Smooth muscle cell (in vitro differentiated cells): ENCODE data around the gene ARHGAP28. TPM values are rescaled to one million over a fixed set of nuclear protein-coding genes. Genes with fewer than 3 reads are reported as not detected.

Experiments used
- DNase-seq: peaks from one replicate; lab custom pipeline; 2025; ENCODE audit not compliant: unreplicated experiment; lab: John Stamatoyannopoulos, UW
- H2AFZ ChIP-seq: fragments of 200-600 bp; sonication (generic); 2 replicates; pipeline ENCODE4 v1.6.0; 2016; ENCODE audit warnings: antibody characterized with exemption, low read depth, mild to moderate bottlenecking
- H3F3A ChIP-seq: fragments of 200-600 bp; sonication (generic); 2 replicates; pipeline ENCODE4 v1.6.0; 2017; ENCODE audit warnings: antibody characterized with exemption, low read depth
- H3K27ac ChIP-seq: fragments of 200-600 bp; sonication (generic); 2 replicates; pipeline ENCODE4 v1.5.1; 2016; ENCODE audit warnings: low read depth, mild to moderate bottlenecking
- H3K27me3 ChIP-seq: fragments of 200-600 bp; sonication (generic); 2 replicates; pipeline ENCODE4 v1.6.1; 2016; ENCODE audit warnings: low read depth, mild to moderate bottlenecking
- H3K36me3 ChIP-seq: fragments of 200-600 bp; sonication (generic); 2 replicates; pipeline ENCODE4 v1.5.1; 2016; ENCODE audit warnings: low read depth
- H3K4me1 ChIP-seq: fragments of 200-600 bp; sonication (generic); 2 replicates; pipeline ENCODE4 v1.5.1; 2016; ENCODE audit warnings: low read depth
- H3K4me2 ChIP-seq: fragments of 200-600 bp; sonication (generic); 2 replicates; pipeline ENCODE4 v1.6.0; 2016; ENCODE audit warnings: mild to moderate bottlenecking
- H3K4me3 ChIP-seq: fragments of 200-600 bp; sonication (generic); 2 replicates; pipeline ENCODE4 v1.5.1; 2016; ENCODE audit warnings: mild to moderate bottlenecking
- H3K79me2 ChIP-seq: fragments of 200-600 bp; sonication (generic); 2 replicates; pipeline ENCODE4 v1.6.0; 2016; ENCODE audit warnings: low read depth, mild to moderate bottlenecking
- H3K9ac ChIP-seq: fragments of 200-600 bp; sonication (generic); 2 replicates; pipeline ENCODE4 v1.6.0; 2016; ENCODE audit warnings: low read depth
- H3K9me3 ChIP-seq: fragments of 200-600 bp; sonication (generic); replicated peaks from 2 replicates; pipeline ENCODE4 v1.5.1; 2016; ENCODE audit warnings: low read depth
- H4K20me1 ChIP-seq: fragments of 200-600 bp; sonication (generic); 2 replicates; pipeline ENCODE4 v1.6.0; 2016; ENCODE audit warnings: low read depth
- WGBS: methylation state at CpG from one replicate; pipeline ENCODE4 v1.1.7; 2016; ENCODE audit warnings: low lambda C conversion rate; 5-methylcytosine and 5-hydroxymethylcytosine counted together
- polyA plus RNA-seq: library from polyadenylated mRNA; unstranded; fragments of >200 nt; fragmentation: Nextera tagmentation; extraction: Ambion mirVana; gene quantifications from 2 replicates; pipeline ENCODE4 v1.2.1, GENCODE V29; 2016
- total RNA-seq: library from RNA; depleted of rRNA; stranded (reverse); fragments of >200 nt; gene quantifications from 2 replicates; pipeline ENCODE4 v1.2.3, GENCODE V29; 2014
- TF ChIP-seq, protein P1 (sequence below): fragments of 200-600 bp; sonication (generic); IDR thresholded peaks from 2 replicates; pipeline ENCODE4 v1.5.1; 2017; ENCODE audit warnings: borderline replicate concordance, mild to moderate bottlenecking, antibody characterized with exemption; ENCODE audit not compliant: insufficient read depth, poor library complexity, severe bottlenecking

The ARHGAP28 gene
- total and polyA plus RNA-seq, 2 experiments from 2014 or later, result 16.2 to 27.7 TPM

DNA sequence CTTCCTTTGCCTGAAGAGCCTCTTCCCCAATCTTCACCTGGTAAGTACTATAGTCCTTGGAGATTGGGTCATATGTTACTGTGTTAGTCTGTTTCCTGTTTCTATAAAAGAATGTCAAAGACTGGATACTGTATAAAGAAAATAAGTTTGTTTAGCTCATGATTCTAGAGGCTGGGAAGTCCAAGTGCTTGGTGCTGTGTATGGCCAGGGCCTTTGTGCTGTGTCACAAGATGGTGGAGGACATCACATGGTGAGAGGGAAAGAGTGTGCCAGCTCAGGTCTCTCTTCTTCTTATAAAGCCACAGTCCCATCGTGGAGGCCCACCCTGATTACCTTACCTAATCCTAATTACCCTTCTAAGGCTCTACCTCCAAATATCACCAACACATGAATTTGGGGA lies 20.9 kb downstream of the ARHGAP28 start:
- 100% methylated on average over 1 of the region's 1 CpG for WGBS
- Histone ChIP-seq H4K20me1 (no peaks in the 10 kb centered on the region), H3K79me2 (peaks cover 23% of the 10 kb centered on the region), H3K4me2 (no peak overlapping the region), H3K27ac (no peak overlapping the region), H3K9me3 (no peaks in the 10 kb centered on the region), H3K36me3 (no peaks in the 10 kb centered on the region), H3K4me1 (peaks cover 34% of the 10 kb centered on the region), H3K27me3 (no peaks in the 10 kb centered on the region), H2AFZ (no peak overlapping the region), H3K9ac (no peak overlapping the region), H3K4me3 (no peak overlapping the region), H3F3A (peaks cover 21% of the 10 kb centered on the region)
- TF ChIP-seq, protein P1, sequence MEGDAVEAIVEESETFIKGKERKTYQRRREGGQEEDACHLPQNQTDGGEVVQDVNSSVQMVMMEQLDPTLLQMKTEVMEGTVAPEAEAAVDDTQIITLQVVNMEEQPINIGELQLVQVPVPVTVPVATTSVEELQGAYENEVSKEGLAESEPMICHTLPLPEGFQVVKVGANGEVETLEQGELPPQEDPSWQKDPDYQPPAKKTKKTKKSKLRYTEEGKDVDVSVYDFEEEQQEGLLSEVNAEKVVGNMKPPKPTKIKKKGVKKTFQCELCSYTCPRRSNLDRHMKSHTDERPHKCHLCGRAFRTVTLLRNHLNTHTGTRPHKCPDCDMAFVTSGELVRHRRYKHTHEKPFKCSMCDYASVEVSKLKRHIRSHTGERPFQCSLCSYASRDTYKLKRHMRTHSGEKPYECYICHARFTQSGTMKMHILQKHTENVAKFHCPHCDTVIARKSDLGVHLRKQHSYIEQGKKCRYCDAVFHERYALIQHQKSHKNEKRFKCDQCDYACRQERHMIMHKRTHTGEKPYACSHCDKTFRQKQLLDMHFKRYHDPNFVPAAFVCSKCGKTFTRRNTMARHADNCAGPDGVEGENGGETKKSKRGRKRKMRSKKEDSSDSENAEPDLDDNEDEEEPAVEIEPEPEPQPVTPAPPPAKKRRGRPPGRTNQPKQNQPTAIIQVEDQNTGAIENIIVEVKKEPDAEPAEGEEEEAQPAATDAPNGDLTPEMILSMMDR, result no peak
- no peak for DNase-seq

- Histone ChIP-seq H3K27me3 (no peaks in the 10 kb centered on the region), H3K4me3 (no peak overlapping the region), H3K4me1 (peaks cover 33% of the 10 kb centered on the region), H3K36me3 (no peaks in the 10 kb centered on the region), H3F3A (peaks cover 21% of the 10 kb centered on the region), H3K9me3 (no peaks in the 10 kb centered on the region), H2AFZ (no peak overlapping the region), H3K9ac (no peak overlapping the region), H3K4me2 (peak overlapping the region; percentile 84), H3K79me2 (peaks cover 29% of the 10 kb centered on the region), H4K20me1 (no peaks in the 10 kb centered on the region), H3K27ac (peak overlapping the region; percentile 92)
- 74% methylated on average over 2 of the region's 2 CpGs for WGBS
- DNase-seq, result no peak
- TF ChIP-seq, protein P1, result no peak
These were observed 21.7 kb downstream of the ARHGAP28 start for GRCh38 chr18:6751222-6751621.

DNA sequence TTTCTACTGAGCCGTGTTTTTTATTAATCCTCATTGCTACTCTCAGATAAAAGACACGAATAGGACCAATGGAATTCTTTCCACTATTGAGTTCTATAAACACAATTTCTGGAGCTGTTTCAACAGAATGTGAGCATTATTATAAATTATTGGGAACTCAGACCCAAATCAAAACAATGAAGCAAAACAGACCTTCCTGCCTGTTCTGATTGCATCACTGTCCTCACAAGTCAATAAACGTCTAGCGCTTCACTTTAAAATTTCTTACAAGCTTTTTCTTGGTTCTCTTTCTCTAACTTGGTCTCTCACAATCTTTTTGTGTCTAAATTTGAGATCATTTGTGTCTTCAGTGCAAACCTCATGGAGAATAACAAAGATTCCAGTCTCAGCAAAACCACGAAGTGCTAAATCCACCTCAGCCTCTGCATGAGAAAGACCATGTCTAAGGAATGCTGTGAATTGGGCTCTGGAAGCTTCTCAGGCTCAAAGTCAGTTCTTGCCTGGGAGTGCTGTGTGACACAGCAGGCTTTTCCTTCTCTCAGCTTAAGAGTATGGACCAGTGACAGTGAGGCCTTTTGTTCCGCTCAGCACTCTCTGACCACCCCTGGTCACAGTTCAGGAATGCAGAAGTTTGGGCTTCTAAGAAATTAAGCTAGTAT lies 22.8 kb downstream of the ARHGAP28 start:
- Histone ChIP-seq H3K9me3 (no peaks in the 10 kb centered on the region), H2AFZ (peak overlapping the region; percentile 68), H3K9ac (peak overlapping the region; percentile 53), H3K4me1 (peaks cover 22% of the 10 kb centered on the region), H3K36me3 (no peaks in the 10 kb centered on the region), H3K79me2 (peaks cover 29% of the 10 kb centered on the region), H3K27me3 (no peaks in the 10 kb centered on the region), H3K4me3 (peak overlapping the region; percentile 32), H3F3A (peaks cover 22% of the 10 kb centered on the region), H3K4me2 (peak overlapping the region; percentile 84), H4K20me1 (no peaks in the 10 kb centered on the region), H3K27ac (peak overlapping the region; percentile 92)
- 6% methylated on average over 6 of the region's 6 CpGs for WGBS
- TF ChIP-seq, protein P1, result no peak
- DNase-seq, result no peak

- no peak overlapping the region for H3K4me2 ChIP-seq
- no peak overlapping the region for H3K9ac ChIP-seq
- H3K9me3 ChIP-seq, result no peaks in the 10 kb centered on the region
- H3K4me1 ChIP-seq, result peaks cover 32% of the 10 kb centered on the region
- peaks cover 20% of the 10 kb centered on the region for H3K79me2 ChIP-seq
- DNase-seq, result no peak
- H3K27ac ChIP-seq, result no peak overlapping the region
- WGBS, result 84% methylated on average over 5 of the region's 5 CpGs
- TF ChIP-seq, protein P1, result no peak
- H2AFZ ChIP-seq, result no peak overlapping the region
- no peaks in the 10 kb centered on the region for H3K36me3 ChIP-seq
- H3K4me3 ChIP-seq, result no peak overlapping the region
- peaks cover 26% of the 10 kb centered on the region for H3F3A ChIP-seq
- H3K27me3 ChIP-seq, result no peaks in the 10 kb centered on the region
- H4K20me1 ChIP-seq, result no peaks in the 10 kb centered on the region
These were observed 25.6 kb downstream of the ARHGAP28 start for GRCh38 chr18:6755107-6755506.
